H1 (cell line): ENCODE data around the gene MARCHF3. TPM values are rescaled to one million over a fixed set of nuclear protein-coding genes. Genes with fewer than 3 reads are reported as not detected.

Experiments
- CTCF ChIA-PET: fragments of 300-600 bp; sonication (Branson Sonifier 250); formaldehyde crosslinking; loops from one replicate; lab custom pipeline; 2021; ENCODE audit not compliant: partially characterized antibody; lab: Charles Lee
- POLR2A ChIA-PET: fragments of 300-600 bp; sonication (Branson Sonifier 250); formaldehyde crosslinking; loops from one replicate; lab custom pipeline; 2021; ENCODE audit warnings: inconsistent platforms; ENCODE audit not compliant: partially characterized antibody; lab: Charles Lee
- DNase-seq, 2 experiments: peaks; one replicate each; pipeline versions ENCODE4 v3.0.0 to v3.0.0-alpha.2; 2010 to 2022; ENCODE audit warnings: low spot score in 2 of 2, low read depth in 1 of 2, mixed read lengths in 1 of 2
- FAIRE-seq: peaks from 2 replicates; lab custom pipeline; 2011; peaks lifted over from hg19 to GRCh38; lab: Jason Lieb, UNC
- H2AFZ ChIP-seq: 2 replicates; pipeline ENCODE4 v1.8.1; 2012; ENCODE audit warnings: low read length, inconsistent platforms
- H2AK5ac ChIP-seq: 2 replicates; pipeline ENCODE4 v1.6.1; 2013; ENCODE audit warnings: low read depth, low read length
- H2BK120ac ChIP-seq: replicated peaks from 2 replicates; pipeline ENCODE3; 2013; ENCODE audit warnings: low read depth, low read length, inconsistent platforms
- H2BK12ac ChIP-seq: 2 replicates; pipeline ENCODE4 v1.6.1; 2013; ENCODE audit warnings: low read depth, low read length
- H2BK15ac ChIP-seq: 2 replicates; pipeline ENCODE4 v1.6.1; 2013; ENCODE audit warnings: low read length
- H2BK20ac ChIP-seq: 2 replicates; pipeline ENCODE4 v1.6.1; 2013; ENCODE audit warnings: low read length
- H2BK5ac ChIP-seq: 2 replicates; pipeline ENCODE4 v1.6.1; 2013; ENCODE audit warnings: low read depth, low read length
- H3K14ac ChIP-seq: 2 replicates; pipeline ENCODE4 v1.6.1; 2013; ENCODE audit warnings: inconsistent platforms; ENCODE audit not compliant: insufficient read length
- H3K18ac ChIP-seq: 2 replicates; pipeline ENCODE4 v1.6.1; 2013; ENCODE audit warnings: low read length; ENCODE audit errors: extremely low read depth
- H3K23ac ChIP-seq: 2 replicates; pipeline ENCODE4 v1.6.1; 2013; ENCODE audit warnings: inconsistent platforms; ENCODE audit not compliant: insufficient read length
- H3K23me2 ChIP-seq: 2 replicates; pipeline ENCODE4 v1.6.1; 2013; ENCODE audit warnings: low read depth, low read length
- H3K27ac ChIP-seq: 2 replicates; pipeline ENCODE4 v1.6.1; 2011; ENCODE audit warnings: low read depth, low read length, inconsistent platforms
- H3K27me3 ChIP-seq, 4 experiments: replicated peaks in 1 of 4; 1 replicate in 1 of 4; 2 replicates in 3 of 4; pipeline versions ENCODE4 v1.6.1 to v1.8.1; 2011 to 2013; ENCODE audit warnings: low read length in 3 of 4, mild to moderate bottlenecking in 3 of 4, inconsistent platforms in 2 of 4, mixed read lengths in 2 of 4, moderate library complexity in 1 of 4; ENCODE audit not compliant: control insufficient read depth in 3 of 4, insufficient read depth in 3 of 4; ENCODE audit errors: extremely low read depth in 1 of 4
- H3K36me3 ChIP-seq, 4 experiments: 2 replicates each; pipeline versions ENCODE4 v1.6.1 to v1.8.1; 2011 to 2013; ENCODE audit warnings: mild to moderate bottlenecking in 4 of 4, low read length in 3 of 4, moderate library complexity in 2 of 4, control low read depth in 1 of 4, inconsistent platforms in 1 of 4; ENCODE audit not compliant: insufficient read depth in 4 of 4, control insufficient read depth in 2 of 4
- H3K4ac ChIP-seq: replicated peaks from 2 replicates; pipeline ENCODE3; 2013; ENCODE audit warnings: low read length, low read depth, mixed read lengths, inconsistent platforms; ENCODE audit not compliant: insufficient read length
- H3K4me1 ChIP-seq, 4 experiments: replicated peaks in 1 of 4; 1 replicate in 1 of 4; 2 replicates in 3 of 4; pipeline versions ENCODE4 v1.6.1 to v1.8.1; 2011 to 2013; ENCODE audit warnings: low read length in 3 of 4, inconsistent platforms in 2 of 4, mixed read lengths in 1 of 4; ENCODE audit not compliant: insufficient read depth in 4 of 4, control insufficient read depth in 3 of 4
- H3K4me2 ChIP-seq, 2 experiments: 2 replicates each; pipeline versions ENCODE4 v1.6.1 to v1.8.1; 2011 to 2013; ENCODE audit warnings: low read depth in 2 of 2, low read length in 2 of 2, control low read depth in 1 of 2, inconsistent platforms in 1 of 2, mild to moderate bottlenecking in 1 of 2; ENCODE audit not compliant: insufficient read depth in 1 of 2
- H3K4me3 ChIP-seq, 4 experiments: fragments of 200-600, 300-600 bp in 1 of 4; sonication (generic), shearing (Covaris generic), sonication (Bioruptor Twin) in 1 of 4; 2 replicates each; pipeline versions ENCODE4 v1.5.1 to v1.8.1; 2011 to 2016; ENCODE audit warnings: low read length in 4 of 4, low read depth in 3 of 4, control low read depth in 2 of 4, inconsistent platforms in 2 of 4, mild to moderate bottlenecking in 2 of 4, mixed read lengths in 1 of 4, moderate library complexity in 1 of 4; ENCODE audit not compliant: insufficient read depth in 2 of 4; ENCODE audit errors: extremely low read depth in 1 of 4
- H3K56ac ChIP-seq: replicated peaks from 2 replicates; pipeline ENCODE3; 2013; ENCODE audit warnings: low read depth, mild to moderate bottlenecking, mixed read lengths, low read length, inconsistent platforms; ENCODE audit not compliant: insufficient read length
- H3K79me1 ChIP-seq: 2 replicates; pipeline ENCODE4 v1.6.1; 2013; ENCODE audit warnings: low read depth, low read length, control low read depth
- H3K79me2 ChIP-seq, 2 experiments: 2 replicates each; pipeline versions ENCODE4 v1.6.1 to v1.8.1; 2012 to 2013; ENCODE audit warnings: low read length in 2 of 2, mild to moderate bottlenecking in 2 of 2, inconsistent platforms in 1 of 2; ENCODE audit not compliant: insufficient read depth in 2 of 2, control insufficient read depth in 1 of 2
- H3K9ac ChIP-seq, 4 experiments: replicated peaks in 1 of 4; 1 replicate in 1 of 4; 2 replicates in 3 of 4; pipeline versions ENCODE4 v1.6.1 to v1.8.1; 2011 to 2013; ENCODE audit warnings: low read depth in 3 of 4, low read length in 3 of 4, control low read depth in 2 of 4, mild to moderate bottlenecking in 2 of 4, moderate library complexity in 2 of 4, inconsistent platforms in 1 of 4; ENCODE audit errors: extremely low read depth in 1 of 4
- H3K9me3 ChIP-seq, 2 experiments: 2 replicates each; pipeline versions ENCODE4 v1.6.1 to v1.8.1; 2012 to 2013; ENCODE audit warnings: mild to moderate bottlenecking in 2 of 2, moderate library complexity in 2 of 2, control low read depth in 1 of 2, inconsistent platforms in 1 of 2, low read depth in 1 of 2, low read length in 1 of 2, mixed read lengths in 1 of 2; ENCODE audit not compliant: insufficient read depth in 2 of 2
- H4K20me1 ChIP-seq, 2 experiments: replicated peaks in 1 of 2; 2 replicates each; pipeline versions ENCODE3 to v1.8.1; 2011 to 2013; ENCODE audit warnings: inconsistent platforms in 2 of 2, low read length in 2 of 2, mild to moderate bottlenecking in 1 of 2; ENCODE audit not compliant: insufficient read depth in 2 of 2, control insufficient read depth in 1 of 2
- H4K5ac ChIP-seq: 2 replicates; pipeline ENCODE4 v1.6.1; 2013; ENCODE audit warnings: low read length, low read depth, mixed read lengths, inconsistent platforms; ENCODE audit not compliant: insufficient read length
- H4K8ac ChIP-seq: 2 replicates; pipeline ENCODE4 v1.8.0; 2013; ENCODE audit warnings: mild to moderate bottlenecking, moderate library complexity, low read length, inconsistent platforms; ENCODE audit not compliant: insufficient read depth; ENCODE audit errors: extremely low read depth
- H4K91ac ChIP-seq: replicated peaks from 2 replicates; pipeline ENCODE3; 2013; ENCODE audit warnings: low read length, mixed read lengths, inconsistent platforms; ENCODE audit not compliant: insufficient read length
- BCL11A ChIP-seq, 2 experiments: IDR thresholded peaks; one replicate each; pipeline ENCODE4 v1.6.1; 2011; ENCODE audit warnings: low read depth in 2 of 2, low read length in 2 of 2, mild to moderate bottlenecking in 2 of 2
- CBX8 ChIP-seq: fragments of 300-800, 300-1000 bp; sonication (generic); IDR thresholded peaks from 2 replicates; pipeline ENCODE4 v1.7.1; 2016; ENCODE audit warnings: low read depth, low read length, borderline replicate concordance
- CTCF ChIP-seq, 3 experiments: IDR thresholded peaks; 1 replicate in 2 of 3; 2 replicates in 1 of 3; pipeline versions ENCODE4 v1.5.1 to v1.6.1; 2011; ENCODE audit warnings: low read length in 3 of 3, mild to moderate bottlenecking in 3 of 3, inconsistent platforms in 2 of 3, low read depth in 1 of 3, moderate library complexity in 1 of 3; ENCODE audit not compliant: insufficient read depth in 1 of 3; ENCODE audit errors: control extremely low read depth in 1 of 3
- E2F6 ChIP-seq: IDR thresholded peaks from 2 replicates; pipeline ENCODE4 v1.6.1; 2012; ENCODE audit warnings: inconsistent platforms
- GABPA ChIP-seq: IDR thresholded peaks from 2 replicates; pipeline ENCODE4 v1.6.1; 2011; ENCODE audit warnings: mild to moderate bottlenecking, low read length, moderate library complexity, borderline replicate concordance; ENCODE audit not compliant: insufficient read depth
- HDAC2 ChIP-seq, 2 experiments: fragments of 300-600 bp in 1 of 2; sonication (generic) in 1 of 2; IDR thresholded peaks; 2 replicates each; pipeline ENCODE4 v1.6.1; 2011 to 2012; ENCODE audit warnings: low read depth in 2 of 2, low read length in 2 of 2, mild to moderate bottlenecking in 2 of 2, moderate library complexity in 2 of 2, borderline replicate concordance in 1 of 2, inconsistent platforms in 1 of 2
- HDAC6 ChIP-seq: IDR thresholded peaks from one replicate; pipeline ENCODE4 v1.7.1; 2012; ENCODE audit warnings: low read depth, mild to moderate bottlenecking, inconsistent platforms, low read length, moderate library complexity
- POLR2A ChIP-seq, 2 experiments: IDR thresholded peaks; 1 replicate in 1 of 2; 2 replicates in 1 of 2; pipeline ENCODE4 v1.6.1; 2011; ENCODE audit warnings: low read depth in 2 of 2, low read length in 2 of 2, mild to moderate bottlenecking in 2 of 2; ENCODE audit errors: control extremely low read depth in 1 of 2
- RXRA ChIP-seq: IDR thresholded peaks from 2 replicates; pipeline ENCODE4 v1.6.1; 2011; ENCODE audit warnings: low read depth, mild to moderate bottlenecking, low read length, moderate library complexity; ENCODE audit not compliant: insufficient read depth
- TCF12 ChIP-seq: IDR thresholded peaks from 2 replicates; pipeline ENCODE4 v1.6.1; 2011; ENCODE audit warnings: low read depth, mild to moderate bottlenecking, low read length
- ZNF274 ChIP-seq: IDR thresholded peaks from 2 replicates; pipeline ENCODE4 v1.7.0; 2012; ENCODE audit warnings: low read length, borderline replicate concordance; ENCODE audit errors: extremely low read depth
- WGBS, 2 experiments: shearing (Covaris generic) in 1 of 2; methylation state at CpG; one replicate each; pipeline versions ENCODE4 v1.1.6 to v1.1.7; 2013 to 2015; ENCODE audit warnings: low lambda C conversion rate in 2 of 2, mixed read lengths in 2 of 2, inconsistent platforms in 1 of 2, low coverage in 1 of 2, missing lambda C conversion rate in 1 of 2; ENCODE audit not compliant: insufficient replicate concordance in 2 of 2, insufficient coverage in 1 of 2, insufficient read length in 1 of 2; ENCODE audit errors: extremely low coverage in 1 of 2, missing lambda C conversion rate in 1 of 2; 5-methylcytosine and 5-hydroxymethylcytosine counted together
- polyA plus RNA-seq, 7 experiments: library from polyadenylated mRNA; depleted of rRNA in 3 of 7; stranded (reverse) in 5 of 7; unstranded in 2 of 7; fragments of >200 nt in 5 of 7; fragments of 200-250 nt in 2 of 7; gene quantifications; 1 replicate in 5 of 7; 2 replicates in 1 of 7; 4 replicates in 1 of 7; pipeline versions ENCODE4 v1.2.1 to v1.2.3, GENCODE V29; 2011 to 2013; ENCODE audit warnings: missing spikeins in 2 of 7, mixed read lengths in 2 of 7
- total RNA-seq: library from RNA; stranded (reverse); fragmentation: NEBNext Ultra II Directional; extraction: Animal tissue kit (Norgen Biotek cat#: 25700); gene quantifications from 2 replicates; pipeline ENCODE4 v1.2.1, GENCODE V29; 2021

MARCHF3 gene
- total and polyA plus RNA-seq, 2 of the 8 experiments (the other 6 are each of a cell fraction or from before 2014, with no cell fraction given) = 12.0 to 16.9 TPM

- Histone ChIP-seq H3K27me3 (no peaks in the 10 kb centered on the region), H4K8ac (no peak overlapping the region), H3K79me1 (no peaks in the 10 kb centered on the region; the same call in 1 of the 2 replicates), H3K56ac (no peak overlapping the region), H3K79me2 (no peaks in the 10 kb centered on the region), H3K4me2 (no peak overlapping the region), H2BK15ac (no peak overlapping the region), H4K20me1 (no peaks in the 10 kb centered on the region), H2AK5ac (no peak overlapping the region), H2BK12ac (no peak overlapping the region), H3K4ac (no peak overlapping the region), H3K9ac (no peak overlapping the region), H4K91ac (no peak overlapping the region), H3K23ac (no peak overlapping the region), H2AFZ (no peak overlapping the region), H3K23me2 (no peaks in the 10 kb centered on the region), H3K4me1 (peaks cover 0 to 11% (median 9%) of the 10 kb centered on the region in 4 experiments), H4K5ac (no peak overlapping the region), H2BK20ac (no peak overlapping the region), H3K9me3 (no peaks in the 10 kb centered on the region; a peak in 1 of 4 replicates), H3K27ac (no peak overlapping the region), H2BK5ac (no peak overlapping the region), H3K36me3 (no peaks in the 10 kb centered on the region), H3K4me3 (no peak overlapping the region), H3K14ac (no peak overlapping the region), H2BK120ac (no peak overlapping the region), H3K18ac (no peak overlapping the region)
- FAIRE-seq (no peak), DNase-seq (no peak)
- WGBS, 2 experiments = 94% methylated on average over 5 of the region's 5 CpGs; no CpG with 5 or more reads in 1 of the 2 experiments
- no peak for TF ChIP-seq RXRA
- no peak for TF ChIP-seq CTCF (IDR thresholded peaks at IDR 0.05; ENCODE audit: control extremely low read depth in 1 of 3, insufficient read depth in 1 of 3, low read depth in 1 of 3, low read length in 3 of 3)
- TF ChIP-seq TCF12 = no peak
- TF ChIP-seq HDAC2 (IDR thresholded peaks at IDR 0.05; ENCODE audit: borderline replicate concordance in 1 of 2, low read depth in 2 of 2, low read length in 2 of 2) = no peak
- TF ChIP-seq GABPA = no peak
- TF ChIP-seq HDAC6 = no peak
- TF ChIP-seq CBX8 = no peak
- TF ChIP-seq E2F6 = no peak
- TF ChIP-seq BCL11A (IDR thresholded peaks at IDR 0.05; ENCODE audit: low read depth in 2 of 2, low read length in 2 of 2) = no peak
- TF ChIP-seq POLR2A (IDR thresholded peaks at IDR 0.05; ENCODE audit: control extremely low read depth in 1 of 2, low read depth in 2 of 2, low read length in 2 of 2) = no peak
- TF ChIP-seq ZNF274 = no peak
- ChIA-PET CTCF (interaction anchor here (0.6 kb wide), 1 partner anchor 112 kb away, joined by 6 read pairs; no protein-coding TSS in a partner anchor), POLR2A (interaction anchor here (1.6 kb wide), 1 partner anchor 14 kb away, joined by 3 read pairs; no protein-coding TSS in a partner anchor)
Measured at GRCh38 chr5:126920291-126920690, 110.1 kb downstream of the MARCHF3 start.
